HepG2 (cell line): Measurements from ENCODE around the gene ACVRL1. TPM values are rescaled to one million over a fixed set of nuclear protein-coding genes. Genes with fewer than 3 reads are reported as not detected.

Source experiments
- ATF1 ChIP-seq: IDR thresholded peaks from 2 replicates; pipeline ENCODE4 v1.6.1; 2016; ENCODE audit warnings: mild to moderate bottlenecking, control low read depth
- CCDC6 ChIP-seq: sonication (generic); formaldehyde crosslinking; IDR thresholded peaks from 2 replicates; pipeline ENCODE4 v1.8.1; 2022; ENCODE audit warnings: mild to moderate bottlenecking, missing genetic modification reagents, moderate library complexity
- CENPBD1 ChIP-seq: sonication (generic); formaldehyde crosslinking; IDR thresholded peaks from 2 replicates; pipeline ENCODE4 v1.8.0; 2022; ENCODE audit warnings: missing genetic modification reagents, low read depth, mild to moderate bottlenecking, borderline replicate concordance
- DBP ChIP-seq: sonication (generic); formaldehyde crosslinking; IDR thresholded peaks from 2 replicates; pipeline ENCODE4 v1.4.0; 2020; ENCODE audit warnings: missing genetic modification reagents; ENCODE audit errors: not compliant biosample characterization
- ELK4 ChIP-seq: sonication (generic); formaldehyde crosslinking; IDR thresholded peaks from 2 replicates; pipeline ENCODE4 v1.9.0; 2021; ENCODE audit warnings: missing genetic modification reagents, borderline replicate concordance
- KDM5A ChIP-seq: fragments of 200-600 bp; sonication (generic); IDR thresholded peaks from 2 replicates; pipeline ENCODE4 v1.7.0; 2018; ENCODE audit warnings: antibody characterized with exemption, mild to moderate bottlenecking, low read length, borderline replicate concordance
- KLF12 ChIP-seq: sonication (generic); formaldehyde crosslinking; IDR thresholded peaks from 2 replicates; pipeline ENCODE4 v1.4.0; 2020; ENCODE audit warnings: missing genetic modification reagents, borderline replicate concordance
- MIER3 ChIP-seq: IDR thresholded peaks from 2 replicates; pipeline ENCODE4 v1.6.1; 2016; ENCODE audit warnings: missing compliant biosample characterization, borderline replicate concordance
- NFIC ChIP-seq: IDR thresholded peaks from 2 replicates; pipeline ENCODE4 v1.6.1; 2012; ENCODE audit warnings: mild to moderate bottlenecking, low read length, inconsistent platforms
- RBFOX2 ChIP-seq: fragments of 200-400 bp; formaldehyde crosslinking; IDR thresholded peaks from 2 replicates; pipeline ENCODE4 v1.6.1; 2017; ENCODE audit warnings: low read depth, mild to moderate bottlenecking, low read length
- ZBTB21 ChIP-seq: sonication (generic); formaldehyde crosslinking; IDR thresholded peaks from 2 replicates; pipeline ENCODE4 v1.4.0; 2020; ENCODE audit warnings: missing genetic modification reagents
- ZBTB46 ChIP-seq: sonication (generic); formaldehyde crosslinking; IDR thresholded peaks from 2 replicates; pipeline ENCODE4 v1.4.0; 2020; ENCODE audit warnings: mild to moderate bottlenecking, missing genetic modification reagents, borderline replicate concordance
- ZNF232 ChIP-seq: sonication (generic); formaldehyde crosslinking; IDR thresholded peaks from 2 replicates; pipeline ENCODE4 v1.4.0; 2020; ENCODE audit warnings: missing genetic modification reagents, borderline replicate concordance
- ZNF24 ChIP-seq: fragments of 450-650 bp; IDR thresholded peaks from 2 replicates; pipeline ENCODE4 v1.6.1; 2017; ENCODE audit warnings: antibody characterized with exemption, mild to moderate bottlenecking
- ZNF484 ChIP-seq: sonication (generic); formaldehyde crosslinking; IDR thresholded peaks from 2 replicates; pipeline ENCODE4 v1.5.1; 2020; ENCODE audit warnings: mild to moderate bottlenecking, low read depth, missing genetic modification reagents, borderline replicate concordance
- ZNF598 ChIP-seq: sonication (generic); formaldehyde crosslinking; IDR thresholded peaks from 2 replicates; pipeline ENCODE4 v1.5.1; 2020; ENCODE audit warnings: mild to moderate bottlenecking, missing genetic modification reagents, borderline replicate concordance
- ZNF607 ChIP-seq: sonication (generic); formaldehyde crosslinking; IDR thresholded peaks from 2 replicates; pipeline ENCODE4 v1.5.1; 2020; ENCODE audit warnings: missing genetic modification reagents, mild to moderate bottlenecking, borderline replicate concordance
- ZNF816 ChIP-seq: sonication (generic); formaldehyde crosslinking; IDR thresholded peaks from 2 replicates; pipeline ENCODE4 v1.8.0; 2022; ENCODE audit warnings: missing genetic modification reagents, mild to moderate bottlenecking, borderline replicate concordance
- ZNF883 ChIP-seq: sonication (generic); formaldehyde crosslinking; IDR thresholded peaks from 2 replicates; pipeline ENCODE4 v1.5.1; 2020; ENCODE audit warnings: mild to moderate bottlenecking, missing genetic modification reagents; ENCODE audit errors: not compliant biosample characterization
- polyA plus RNA-seq, 8 experiments: library from polyadenylated mRNA; depleted of rRNA in 3 of 8; stranded (reverse) in 7 of 8; unstranded in 1 of 8; fragments of >200 nt; fragmentation: Illumina TruSeq in 4 of 8; extraction: Trizol in 4 of 8; gene quantifications; 2 replicates each; pipeline versions ENCODE4 v1.2.1 to v1.2.3, GENCODE V29; 2011 to 2016; ENCODE audit warnings: low read depth in 4 of 8, missing spikeins in 1 of 8, mixed read lengths in 1 of 8; ENCODE audit not compliant: insufficient read depth in 1 of 8
- total RNA-seq, 5 experiments: library from RNA; depleted of rRNA; stranded (reverse); fragments of >200 nt; fragmentation: Illumina TruSeq; extraction: Trizol; gene quantifications; 2 replicates each; pipeline ENCODE4 v1.2.3, GENCODE V29; 2016; ENCODE audit warnings: low read depth in 1 of 5
- TF ChIP-seq, protein P1 (sequence below): sonication (generic); formaldehyde crosslinking; IDR thresholded peaks from 2 replicates; pipeline ENCODE4 v1.9.0; 2022; ENCODE audit warnings: missing genetic modification reagents, mild to moderate bottlenecking, borderline replicate concordance
- TF ChIP-seq, protein P2 (sequence below): sonication (generic); formaldehyde crosslinking; IDR thresholded peaks from 2 replicates; pipeline ENCODE4 v1.5.0; 2020; ENCODE audit warnings: missing genetic modification reagents

Gene ACVRL1
- total and polyA plus RNA-seq, 2 of the 13 experiments (the other 11 are each of a cell fraction or from before 2014, with no cell fraction given) = not detected

GRCh38 chr12:51951199-51951842 is 44.0 kb downstream of the ACVRL1 start, which contains the start of gene ACVR1B (continued):
- TF ChIP-seq KDM5A (no peak; the same call in 1 of the 2 replicates), RBFOX2 (0 out of 2 replicates have a peak, but pooled peaks have one; percentile 28), ATF1 (no peak), KLF12 (no peak), ZNF24 (no peak), ZNF883 (CRISPR knock-in tag) (no peak), ZNF816 (CRISPR knock-in tag) (no peak), NFIC (no peak), CENPBD1 (CRISPR knock-in tag) (no peak), ELK4 (CRISPR knock-in tag) (no peak), ZNF232 (CRISPR knock-in tag) (no peak), ZNF484 (CRISPR knock-in tag) (no peak), MIER3 (CRISPR knock-in tag) (no peak), ZNF598 (CRISPR knock-in tag) (0 out of 2 replicates have a peak, but pooled peaks have one; percentile 17), ZNF607 (CRISPR knock-in tag) (peak; percentile 35; the same call in 1 of the 2 replicates), CCDC6 (0 out of 2 replicates have a peak, but pooled peaks have one; percentile 40), ZBTB46 (CRISPR knock-in tag) (no peak), ZBTB21 (CRISPR knock-in tag) (no peak), DBP (CRISPR knock-in tag) (no peak)
- TF ChIP-seq, protein P1, sequence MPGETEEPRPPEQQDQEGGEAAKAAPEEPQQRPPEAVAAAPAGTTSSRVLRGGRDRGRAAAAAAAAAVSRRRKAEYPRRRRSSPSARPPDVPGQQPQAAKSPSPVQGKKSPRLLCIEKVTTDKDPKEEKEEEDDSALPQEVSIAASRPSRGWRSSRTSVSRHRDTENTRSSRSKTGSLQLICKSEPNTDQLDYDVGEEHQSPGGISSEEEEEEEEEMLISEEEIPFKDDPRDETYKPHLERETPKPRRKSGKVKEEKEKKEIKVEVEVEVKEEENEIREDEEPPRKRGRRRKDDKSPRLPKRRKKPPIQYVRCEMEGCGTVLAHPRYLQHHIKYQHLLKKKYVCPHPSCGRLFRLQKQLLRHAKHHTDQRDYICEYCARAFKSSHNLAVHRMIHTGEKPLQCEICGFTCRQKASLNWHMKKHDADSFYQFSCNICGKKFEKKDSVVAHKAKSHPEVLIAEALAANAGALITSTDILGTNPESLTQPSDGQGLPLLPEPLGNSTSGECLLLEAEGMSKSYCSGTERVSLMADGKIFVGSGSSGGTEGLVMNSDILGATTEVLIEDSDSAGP (CRISPR knock-in tag) = peak; percentile 74; the same call in 1 of the 2 replicates
- TF ChIP-seq, protein P2, sequence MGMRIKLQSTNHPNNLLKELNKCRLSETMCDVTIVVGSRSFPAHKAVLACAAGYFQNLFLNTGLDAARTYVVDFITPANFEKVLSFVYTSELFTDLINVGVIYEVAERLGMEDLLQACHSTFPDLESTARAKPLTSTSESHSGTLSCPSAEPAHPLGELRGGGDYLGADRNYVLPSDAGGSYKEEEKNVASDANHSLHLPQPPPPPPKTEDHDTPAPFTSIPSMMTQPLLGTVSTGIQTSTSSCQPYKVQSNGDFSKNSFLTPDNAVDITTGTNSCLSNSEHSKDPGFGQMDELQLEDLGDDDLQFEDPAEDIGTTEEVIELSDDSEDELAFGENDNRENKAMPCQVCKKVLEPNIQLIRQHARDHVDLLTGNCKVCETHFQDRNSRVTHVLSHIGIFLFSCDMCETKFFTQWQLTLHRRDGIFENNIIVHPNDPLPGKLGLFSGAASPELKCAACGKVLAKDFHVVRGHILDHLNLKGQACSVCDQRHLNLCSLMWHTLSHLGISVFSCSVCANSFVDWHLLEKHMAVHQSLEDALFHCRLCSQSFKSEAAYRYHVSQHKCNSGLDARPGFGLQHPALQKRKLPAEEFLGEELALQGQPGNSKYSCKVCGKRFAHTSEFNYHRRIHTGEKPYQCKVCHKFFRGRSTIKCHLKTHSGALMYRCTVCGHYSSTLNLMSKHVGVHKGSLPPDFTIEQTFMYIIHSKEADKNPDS (CRISPR knock-in tag) = no peak
